ENCODE data around the gene AFG3L2.

- TF ChIP-seq MAX (CRISPR knock-in tag; IDR thresholded peaks at IDR 0.05) (no peak), HOMEZ (CRISPR knock-in tag; IDR thresholded peaks at IDR 0.05) (no peak), FOXK2 (conservative IDR thresholded peaks at IDR 0.05 in 1 of 2, IDR thresholded peaks at IDR 0.05 in 1 of 2; ENCODE audit: low read depth in 2 of 2) (no peak), NFATC3 (IDR thresholded peaks at IDR 0.05) (no peak), CBX5 (IDR thresholded peaks at IDR 0.05; ENCODE audit: borderline replicate concordance, low read depth) (no peak), CSDE1 (IDR thresholded peaks at IDR 0.05) (no peak), SRSF1 (IDR thresholded peaks at IDR 0.05; ENCODE audit: low read depth, low read length) (no peak), MYNN (IDR thresholded peaks at IDR 0.05) (no peak), MYNN (CRISPR knock-in tag; IDR thresholded peaks at IDR 0.05) (no peak), ARHGAP35 (IDR thresholded peaks at IDR 0.05; ENCODE audit: partially characterized antibody) (no peak), SMC3 (conservative IDR thresholded peaks at IDR 0.05; ENCODE audit: insufficient read depth, low read depth, low read length) (no peak), ZNF311 (CRISPR knock-in tag; IDR thresholded peaks at IDR 0.05) (no peak)
Measured at GRCh38 chr18:12318334-12318697, 58.7 kb downstream of the AFG3L2 start.
